NCI-H2029 (cell line): Measurements from ENCODE around the gene GALNTL6.

Experiments
- DNase-seq: peaks from one replicate; lab custom pipeline; 2025; lab: John Stamatoyannopoulos, UW

The GALNTL6 gene

GRCh38 chr4:171812665-171813525 is at the start of gene GALNTL6:
GALNTL6 (plus strand) TSS chr4:171813404.
- no peak for DNase-seq

DNA sequence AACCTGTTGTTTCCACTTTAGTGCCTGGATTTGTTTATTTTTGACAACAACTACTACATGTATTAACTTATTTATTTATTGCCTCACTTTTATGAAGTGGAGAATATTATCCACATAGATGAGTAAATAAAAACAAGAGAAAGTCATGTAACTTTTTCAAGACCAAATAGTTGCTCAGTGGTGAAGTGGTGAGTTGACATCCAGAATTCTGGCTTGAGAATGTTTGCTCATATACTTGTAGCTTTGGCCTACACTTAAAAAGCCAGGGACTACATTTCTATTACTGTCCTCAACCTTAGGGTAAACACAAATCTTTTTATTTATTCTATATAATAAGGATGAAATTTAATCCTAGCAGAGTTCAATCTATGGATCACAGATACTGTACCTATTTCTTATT is 47.7 kb upstream of the GALNTL6 start:
- no peak for DNase-seq

- no peak for DNase-seq
Measured at GRCh38 chr4:171774642-171775190, 38.5 kb upstream of the GALNTL6 start.

DNA sequence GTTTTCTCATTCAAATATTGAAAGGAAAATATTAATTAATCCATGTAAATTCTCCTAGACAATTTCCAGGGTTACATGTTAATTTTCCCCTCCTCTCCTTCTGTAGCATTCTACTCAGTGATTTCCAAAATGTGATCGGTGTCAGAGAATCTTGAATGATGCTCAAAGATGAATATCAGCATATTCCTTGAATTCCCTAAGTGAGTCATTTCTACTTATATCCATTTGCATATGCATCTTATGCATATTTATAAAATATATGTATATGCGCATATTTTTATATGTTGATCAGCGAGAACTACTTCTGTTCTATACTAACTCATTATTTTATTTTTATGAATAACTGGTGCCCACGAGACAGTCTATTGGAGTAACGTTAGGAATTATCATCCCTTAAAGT is 33.9 kb upstream of the GALNTL6 start:
- no peak for DNase-seq

DNA sequence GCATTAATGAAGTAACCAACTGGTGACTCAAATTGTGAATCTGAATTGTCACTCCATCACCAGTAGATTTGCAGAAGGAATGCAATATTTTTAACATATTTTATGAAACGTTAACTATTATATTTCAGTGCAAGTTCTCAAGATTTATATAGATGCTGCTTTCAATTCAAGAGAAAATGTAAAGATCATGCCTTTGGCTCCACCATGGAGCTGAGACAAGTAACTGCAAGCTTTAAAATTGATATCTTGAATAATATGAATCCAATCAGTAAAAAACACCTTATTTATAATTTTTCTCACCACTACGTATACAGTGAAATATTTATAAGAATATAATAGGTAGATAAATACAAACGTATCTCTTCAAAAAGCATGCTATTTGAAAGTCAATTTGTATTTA is 27.8 kb upstream of the GALNTL6 start:
- no peak for DNase-seq

- no peak for DNase-seq
Measured at GRCh38 chr4:171793723-171794122, 19.5 kb upstream of the GALNTL6 start.

GRCh38 chr4:171794528-171794927 is 18.7 kb upstream of the GALNTL6 start:
- DNase-seq = no peak

GRCh38 chr4:171809854-171810253 is 3.4 kb upstream of the GALNTL6 start:
- DNase-seq = no peak

DNA sequence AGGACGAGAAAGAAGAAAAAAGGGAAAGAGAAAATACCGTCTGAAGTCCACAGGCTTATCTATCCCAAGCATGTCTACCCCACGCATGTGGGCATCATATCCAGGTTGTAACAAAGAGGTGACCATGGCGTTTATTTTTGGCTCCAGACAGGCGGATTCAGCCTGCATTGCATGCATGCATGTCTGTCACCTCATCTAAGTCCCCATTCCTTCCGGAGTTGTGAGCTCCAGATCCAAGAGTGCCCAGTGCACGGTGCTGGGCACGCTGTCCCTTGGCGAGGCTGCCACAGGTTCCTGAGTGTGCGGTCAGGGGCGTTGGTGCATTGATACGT is 905 bp upstream of the GALNTL6 start:
- DNase-seq = no peak

DNA sequence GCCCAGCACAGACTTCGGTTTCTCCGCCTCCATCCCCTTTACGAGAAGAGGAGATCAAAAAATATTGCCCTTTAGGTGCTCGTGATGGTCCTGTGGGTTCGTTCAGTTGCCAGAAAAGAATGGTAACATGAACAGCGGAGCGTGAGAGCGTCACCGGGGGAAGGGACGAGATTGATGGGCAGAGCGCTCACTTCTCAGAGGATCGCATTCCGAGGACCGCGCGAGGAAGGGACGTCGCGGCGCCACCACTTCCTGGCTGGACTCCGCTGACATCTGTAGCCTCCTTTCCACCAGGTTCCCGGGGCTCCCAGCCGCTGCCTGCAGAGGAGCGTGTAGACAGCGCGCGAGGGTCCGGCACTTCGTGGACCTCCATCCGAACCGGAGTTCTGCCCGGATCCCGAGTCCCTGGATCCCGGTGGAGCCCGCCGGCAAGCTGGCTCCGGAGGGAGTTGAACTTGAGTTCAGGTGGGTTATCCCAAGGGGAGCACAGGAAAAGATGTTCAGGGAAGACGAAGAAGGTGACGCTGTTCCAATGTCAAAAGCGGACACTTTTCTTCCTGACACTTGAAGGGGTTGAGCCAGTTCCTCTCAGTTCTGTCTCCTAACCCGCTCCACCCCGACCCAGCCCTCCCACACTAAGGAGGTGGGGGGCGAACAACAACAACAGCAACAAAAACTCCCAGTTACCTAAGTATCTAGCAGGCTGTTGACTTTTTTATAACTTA is 484 bp downstream of the GALNTL6 start:
- no peak for DNase-seq

GRCh38 chr4:171814545-171814944 is 1.3 kb downstream of the GALNTL6 start:
- DNase-seq = no peak

DNA sequence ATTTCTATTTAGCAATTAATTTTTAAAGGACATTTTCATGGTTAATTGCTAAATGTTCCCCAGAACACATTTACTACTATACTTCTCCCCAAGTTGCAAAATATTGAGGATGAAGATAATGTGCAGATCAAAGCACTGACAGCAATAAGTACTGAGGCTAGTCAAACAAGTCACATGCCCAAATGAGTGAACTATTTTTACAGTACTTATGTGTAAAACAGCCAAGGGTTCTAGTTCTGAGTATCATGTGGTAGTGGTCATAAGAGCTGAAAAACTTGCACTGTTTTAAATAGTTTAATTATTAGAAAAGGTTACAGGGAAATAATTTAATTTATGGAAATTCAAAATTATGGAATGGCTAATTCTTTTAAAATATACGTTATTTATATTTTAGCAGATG is 3.8 kb downstream of the GALNTL6 start:
- DNase-seq = no peak

- no peak for DNase-seq
Measured at GRCh38 chr4:171834640-171835039, 21.4 kb downstream of the GALNTL6 start.

GRCh38 chr4:171843456-171843855 is 30.3 kb downstream of the GALNTL6 start:
- no peak for DNase-seq

GRCh38 chr4:171846232-171846631 is 33.0 kb downstream of the GALNTL6 start:
- peak; percentile 41 for DNase-seq

DNA sequence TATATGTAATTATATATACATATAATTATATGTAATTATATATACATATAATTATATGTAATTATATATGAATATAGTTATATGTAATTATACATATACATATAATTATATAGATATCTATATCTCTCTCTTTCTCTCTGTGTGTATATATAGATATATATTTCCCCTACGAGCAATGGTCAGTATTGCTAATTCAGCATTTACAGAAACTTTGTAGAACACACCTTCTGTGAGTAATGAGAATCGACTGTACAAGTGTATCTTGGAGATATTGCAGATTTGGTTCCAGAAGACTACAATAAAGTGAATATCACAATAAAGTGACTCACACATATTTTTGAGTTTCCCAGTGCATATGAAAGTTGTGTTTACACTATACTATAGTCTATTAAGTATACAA is 33.7 kb downstream of the GALNTL6 start:
- no peak for DNase-seq

GRCh38 chr4:171847751-171848150 is 34.5 kb downstream of the GALNTL6 start:
- no peak for DNase-seq

DNA sequence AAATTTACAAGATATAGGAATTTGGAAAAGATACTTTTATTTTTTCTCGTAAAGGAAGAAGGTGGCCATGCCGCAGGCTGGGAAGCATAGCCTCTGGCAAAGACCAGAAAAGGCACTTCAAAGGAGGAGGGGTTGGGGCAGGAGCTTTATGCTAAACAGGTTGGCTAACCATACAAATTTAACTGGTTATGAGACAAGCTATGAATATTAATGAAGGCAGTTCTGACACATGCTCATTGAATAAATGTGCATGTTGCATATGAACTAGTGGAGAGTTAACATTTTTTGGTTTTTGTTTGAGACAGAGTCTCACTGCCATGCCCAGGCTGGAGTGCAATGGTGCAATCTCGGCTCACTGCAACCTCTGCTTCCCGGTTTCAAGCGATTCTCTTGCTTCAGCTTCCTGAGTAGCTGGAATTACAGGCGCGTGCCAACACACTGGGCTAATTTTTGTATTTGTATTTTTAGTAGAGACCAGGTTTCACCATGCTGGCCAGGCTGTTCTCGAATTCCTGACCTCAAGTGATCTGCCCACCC is 36.5 kb downstream of the GALNTL6 start:
- no peak for DNase-seq

GRCh38 chr4:171851295-171851694 is 38.1 kb downstream of the GALNTL6 start:
- DNase-seq = no peak

DNA sequence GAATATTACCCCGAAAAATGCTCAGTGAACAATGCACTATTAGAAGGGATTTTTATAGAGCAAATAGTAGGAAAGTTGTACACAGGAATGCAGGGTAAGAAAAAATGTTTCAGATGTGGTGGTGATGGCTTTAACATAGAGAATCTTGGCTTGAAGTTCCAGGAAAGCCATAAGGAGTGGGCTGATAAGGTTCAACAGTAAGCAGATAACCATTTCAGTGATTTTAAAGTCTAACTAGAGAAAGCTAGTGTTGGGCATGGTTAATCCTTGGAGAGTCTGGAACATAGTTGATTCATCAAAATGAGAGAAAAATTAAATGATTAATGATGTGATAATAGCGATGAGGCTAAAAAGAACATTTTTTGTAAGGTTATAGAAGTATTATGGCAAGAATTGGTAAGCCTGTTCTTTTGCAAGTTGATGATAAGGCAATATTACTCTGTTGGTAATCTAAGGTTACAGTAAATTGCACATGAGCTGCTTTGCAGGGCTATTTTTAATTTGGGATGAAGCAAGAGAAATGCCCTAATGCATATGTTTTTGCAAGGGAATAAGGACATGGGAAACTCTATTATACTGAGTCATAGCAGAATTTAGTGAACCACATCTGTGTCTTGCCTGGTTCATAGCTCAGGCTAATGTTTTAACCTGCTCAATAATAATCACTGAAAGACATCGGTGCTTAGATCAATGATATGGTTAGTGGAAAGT is 44.3 kb downstream of the GALNTL6 start:
- DNase-seq = no peak

GRCh38 chr4:171875291-171875690 is 62.1 kb downstream of the GALNTL6 start:
- no peak for DNase-seq

GRCh38 chr4:171876636-171877035 is 63.4 kb downstream of the GALNTL6 start:
- DNase-seq = no peak
